ENCODE measurements around the gene MAML3.
A peak's percentile ranks its signal among the peaks of the same experiment; 100 is the strongest.

The MAML3 gene

DNA sequence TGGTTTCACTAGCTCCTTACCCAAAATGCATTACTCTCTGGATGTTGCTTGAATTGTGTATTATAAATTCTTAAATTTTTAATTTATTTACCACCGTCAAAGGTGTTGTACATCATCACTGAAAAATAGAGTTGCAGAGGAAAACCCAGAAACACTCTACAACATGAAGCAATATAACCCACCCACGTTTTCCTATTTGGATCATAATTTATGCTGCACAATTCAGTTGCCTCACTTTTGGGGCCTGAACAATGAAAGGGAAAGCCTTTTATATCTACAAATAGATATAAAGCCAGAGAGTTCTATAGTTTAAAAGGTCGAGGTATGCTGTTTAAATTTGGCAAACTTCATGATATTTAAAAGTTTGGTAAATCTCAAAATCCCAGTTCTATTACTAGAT is 372.9 kb downstream of the MAML3 start:
- no peaks in the 10 kb centered on the region for H3K9me3 ChIP-seq (ENCODE audit: control insufficient read depth in 2 of 2, low read length in 2 of 2)
- H3K4me3 ChIP-seq (ENCODE audit: low read length in 2 of 2) = no peak overlapping the region

DNA sequence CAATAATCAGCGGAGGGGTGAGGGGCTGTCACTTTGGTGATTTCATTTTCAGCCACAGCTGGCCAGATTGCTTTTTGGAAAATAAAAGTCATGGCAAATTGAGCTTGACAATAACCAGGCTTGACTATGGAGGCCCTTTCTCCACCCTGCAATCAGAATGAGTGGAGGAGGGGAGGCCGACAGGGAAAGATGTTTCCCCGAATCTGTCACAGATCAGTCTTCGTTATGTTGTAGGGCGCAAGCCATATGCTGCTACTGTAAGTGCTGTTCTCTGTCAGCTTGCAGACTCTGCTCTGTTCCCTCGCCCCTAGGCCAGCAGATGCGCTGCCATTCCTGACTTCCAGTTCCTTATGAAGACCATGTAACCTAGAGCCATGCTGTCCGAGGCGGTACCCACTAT is 374.3 kb downstream of the MAML3 start:
- Histone ChIP-seq H3K4me3 (ENCODE audit: low read length in 2 of 2) (no peak overlapping the region), H3K36me3 (ENCODE audit: control insufficient read depth in 2 of 2, insufficient read depth in 2 of 2, low read length in 2 of 2) (no peaks in the 10 kb centered on the region)

More for the DNA sequence above, 372.9 kb downstream of the MAML3 start:
- Histone ChIP-seq H3K9ac (ENCODE audit: low read depth in 1 of 2, low read length in 2 of 2) (no peak overlapping the region), H3K4me1 (ENCODE audit: control insufficient read depth in 2 of 2, insufficient read depth in 2 of 2, low read length in 2 of 2) (peaks cover 2 to 5% of the 10 kb centered on the region in 2 donors), H3K27ac (ENCODE audit: low read depth in 2 of 2, low read length in 2 of 2) (no peak overlapping the region), H3K27me3 (ENCODE audit: control insufficient read depth in 2 of 2, insufficient read depth in 2 of 2, low read length in 2 of 2) (no peaks in the 10 kb centered on the region), H3K36me3 (ENCODE audit: control insufficient read depth in 2 of 2, insufficient read depth in 2 of 2, low read length in 2 of 2) (no peaks in the 10 kb centered on the region)

DNA sequence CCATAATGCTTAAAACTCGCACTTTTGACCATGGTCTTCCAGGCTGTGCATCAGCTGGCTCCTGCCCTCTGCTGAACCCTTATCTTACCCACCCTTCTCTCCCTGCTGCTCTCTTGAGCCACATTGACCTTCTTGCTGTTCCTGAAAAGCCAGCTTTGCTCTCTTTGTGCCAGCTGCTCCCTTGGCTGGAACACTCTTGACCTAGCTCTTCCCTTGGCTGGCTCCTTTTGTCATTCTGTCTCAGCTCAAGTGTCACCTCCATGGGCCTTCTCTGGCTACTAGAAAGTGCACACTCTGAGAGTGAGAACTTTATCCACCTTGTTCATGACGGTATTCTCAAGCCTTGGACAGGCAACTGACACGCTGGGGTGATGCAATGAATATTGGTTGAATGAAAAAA is 376.2 kb downstream of the MAML3 start:
- Histone ChIP-seq H3K27ac (ENCODE audit: low read depth in 2 of 2, low read length in 2 of 2) (no peak overlapping the region), H3K4me3 (ENCODE audit: low read length in 2 of 2) (no peak overlapping the region), H3K36me3 (ENCODE audit: control insufficient read depth in 2 of 2, insufficient read depth in 2 of 2, low read length in 2 of 2) (no peaks in the 10 kb centered on the region), H3K4me1 (ENCODE audit: control insufficient read depth in 2 of 2, insufficient read depth in 2 of 2, low read length in 2 of 2) (peaks cover 7 to 13% of the 10 kb centered on the region in 2 donors), H3K9me3 (ENCODE audit: control insufficient read depth in 2 of 2, low read length in 2 of 2) (no peaks in the 10 kb centered on the region), H3K27me3 (ENCODE audit: control insufficient read depth in 2 of 2, insufficient read depth in 2 of 2, low read length in 2 of 2) (no peaks in the 10 kb centered on the region), H3K9ac (ENCODE audit: low read depth in 1 of 2, low read length in 2 of 2) (no peak overlapping the region)

More for the DNA sequence above, 374.3 kb downstream of the MAML3 start:
- Histone ChIP-seq H3K4me1 (ENCODE audit: control insufficient read depth in 2 of 2, insufficient read depth in 2 of 2, low read length in 2 of 2) (peaks cover 7 to 13% of the 10 kb centered on the region in 2 donors), H3K9me3 (ENCODE audit: control insufficient read depth in 2 of 2, low read length in 2 of 2) (no peaks in the 10 kb centered on the region), H3K27me3 (ENCODE audit: control insufficient read depth in 2 of 2, insufficient read depth in 2 of 2, low read length in 2 of 2) (no peaks in the 10 kb centered on the region), H3K9ac (ENCODE audit: low read depth in 1 of 2, low read length in 2 of 2) (no peak overlapping the region), H3K27ac (ENCODE audit: low read depth in 2 of 2, low read length in 2 of 2) (no peak overlapping the region)

DNA sequence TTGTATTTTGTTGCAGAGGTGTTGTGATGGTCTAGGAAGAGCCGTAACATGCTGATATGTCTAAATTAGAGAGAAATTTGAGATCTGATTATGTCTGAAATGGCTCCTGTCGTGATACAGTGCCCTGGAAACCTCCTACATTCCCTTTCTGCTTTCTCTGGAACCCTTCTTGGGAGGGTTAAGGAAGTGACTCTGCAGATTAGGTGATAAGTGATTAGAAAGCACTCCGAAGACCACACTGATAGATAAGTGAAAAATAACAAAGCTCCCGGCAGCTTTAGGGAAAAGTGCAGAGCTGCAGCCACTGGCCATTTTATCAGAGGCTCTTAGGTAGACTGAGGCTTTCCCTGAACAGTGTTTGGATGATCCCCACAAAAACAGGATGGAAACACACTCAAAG is 377.7 kb downstream of the MAML3 start:
- no peak overlapping the region for H3K9ac ChIP-seq (ENCODE audit: low read depth in 1 of 2, low read length in 2 of 2)
- H3K27ac ChIP-seq (ENCODE audit: low read depth in 2 of 2, low read length in 2 of 2) = no peak overlapping the region
- H3K36me3 ChIP-seq (ENCODE audit: control insufficient read depth in 2 of 2, insufficient read depth in 2 of 2, low read length in 2 of 2) = no peaks in the 10 kb centered on the region
- peaks cover 7 to 13% of the 10 kb centered on the region in 2 donors for H3K4me1 ChIP-seq (ENCODE audit: control insufficient read depth in 2 of 2, insufficient read depth in 2 of 2, low read length in 2 of 2)
- H3K9me3 ChIP-seq (ENCODE audit: control insufficient read depth in 2 of 2, low read length in 2 of 2) = no peaks in the 10 kb centered on the region
- no peak overlapping the region for H3K4me3 ChIP-seq (ENCODE audit: low read length in 2 of 2)
- H3K27me3 ChIP-seq (ENCODE audit: control insufficient read depth in 2 of 2, insufficient read depth in 2 of 2, low read length in 2 of 2) = no peaks in the 10 kb centered on the region

DNA sequence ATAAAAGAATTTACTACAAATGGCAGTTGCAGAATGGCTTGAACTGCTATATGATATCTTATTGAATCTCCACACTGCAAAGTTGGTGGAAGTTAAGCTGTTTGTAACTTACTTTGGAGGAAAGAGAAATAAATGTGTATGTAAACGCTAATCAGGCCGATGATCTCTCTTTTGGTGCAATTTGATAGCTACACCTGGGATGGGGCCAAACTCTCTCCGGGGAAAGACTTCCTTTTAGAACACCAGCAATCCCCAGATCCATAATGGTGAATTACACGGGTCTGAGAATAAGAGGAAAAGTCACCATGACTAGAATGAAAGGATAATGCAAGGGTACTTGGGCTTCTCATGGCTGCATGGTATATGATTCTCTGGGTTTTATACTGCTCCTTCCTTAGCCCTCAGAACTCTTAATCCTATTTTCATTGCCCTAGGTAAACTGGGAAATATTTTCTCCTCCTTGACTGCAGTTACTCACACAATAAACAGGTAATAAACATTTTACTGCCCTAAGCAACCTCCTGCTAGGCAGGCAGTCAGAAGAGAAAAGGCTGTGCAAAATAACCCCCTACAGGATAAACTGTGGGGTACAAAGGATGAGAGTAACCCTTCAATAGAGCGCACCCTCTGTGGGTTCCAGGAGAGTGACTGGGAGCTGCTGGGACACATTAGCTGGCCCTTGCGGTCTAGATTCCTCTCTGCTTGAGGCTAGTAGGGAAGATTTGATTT is 379.1 kb downstream of the MAML3 start:
- Histone ChIP-seq H3K36me3 (ENCODE audit: control insufficient read depth in 2 of 2, insufficient read depth in 2 of 2, low read length in 2 of 2) (no peaks in the 10 kb centered on the region), H3K27ac (ENCODE audit: low read depth in 2 of 2, low read length in 2 of 2) (peak overlapping the region in 1 of 2 donors; percentile 24), H3K4me1 (ENCODE audit: control insufficient read depth in 2 of 2, insufficient read depth in 2 of 2, low read length in 2 of 2) (peaks cover 7 to 13% of the 10 kb centered on the region in 2 donors), H3K27me3 (ENCODE audit: control insufficient read depth in 2 of 2, insufficient read depth in 2 of 2, low read length in 2 of 2) (no peaks in the 10 kb centered on the region), H3K9me3 (ENCODE audit: control insufficient read depth in 2 of 2, low read length in 2 of 2) (no peaks in the 10 kb centered on the region), H3K9ac (ENCODE audit: low read depth in 1 of 2, low read length in 2 of 2) (no peak overlapping the region), H3K4me3 (ENCODE audit: low read length in 2 of 2) (no peak overlapping the region)

DNA sequence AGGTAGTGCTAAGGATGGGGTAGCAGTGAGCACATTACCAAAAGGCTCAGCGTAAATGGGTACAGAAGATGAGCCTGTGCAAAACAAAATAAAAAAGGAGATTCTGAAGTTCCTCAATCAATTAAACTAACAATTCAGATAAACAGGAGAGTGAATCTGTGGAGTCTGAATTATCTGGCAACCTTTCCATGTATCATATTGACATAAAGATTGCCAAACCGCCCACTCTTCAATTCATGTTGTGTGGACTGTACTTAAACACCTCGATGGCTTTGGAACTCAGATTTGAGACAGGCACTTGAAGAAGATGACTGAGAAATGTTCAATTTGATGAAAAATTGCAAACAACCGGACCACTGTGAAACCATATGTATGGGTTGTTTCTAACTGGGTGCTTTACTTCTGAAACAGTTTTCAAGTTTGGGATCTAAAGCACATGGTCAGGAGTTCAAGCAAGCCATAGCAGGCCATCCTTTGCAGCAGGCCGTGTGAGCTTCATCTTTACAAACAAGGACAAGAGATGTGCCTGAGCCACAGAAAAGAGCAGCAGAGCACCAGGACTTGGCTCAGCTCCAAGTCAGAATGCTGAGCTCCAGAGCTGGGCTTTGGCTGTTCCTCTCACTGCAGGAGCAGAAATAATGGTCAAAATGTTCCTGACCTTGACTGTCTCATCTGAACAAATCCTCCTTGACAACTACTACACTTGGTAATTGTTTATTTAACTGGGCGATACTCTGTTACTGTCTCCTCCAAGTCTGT is 380.2 kb downstream of the MAML3 start:
- H3K27me3 ChIP-seq (ENCODE audit: control insufficient read depth in 2 of 2, insufficient read depth in 2 of 2, low read length in 2 of 2) = no peaks in the 10 kb centered on the region
- no peaks in the 10 kb centered on the region for H3K9me3 ChIP-seq (ENCODE audit: control insufficient read depth in 2 of 2, low read length in 2 of 2)
- no peak overlapping the region for H3K4me3 ChIP-seq (ENCODE audit: low read length in 2 of 2)
- H3K9ac ChIP-seq (ENCODE audit: low read depth in 1 of 2, low read length in 2 of 2) = no peak overlapping the region
- peaks cover 7 to 19% of the 10 kb centered on the region in 2 donors for H3K4me1 ChIP-seq (ENCODE audit: control insufficient read depth in 2 of 2, insufficient read depth in 2 of 2, low read length in 2 of 2)
- H3K27ac ChIP-seq (ENCODE audit: low read depth in 2 of 2, low read length in 2 of 2) = no peak overlapping the region
- no peaks in the 10 kb centered on the region for H3K36me3 ChIP-seq (ENCODE audit: control insufficient read depth in 2 of 2, insufficient read depth in 2 of 2, low read length in 2 of 2)

DNA sequence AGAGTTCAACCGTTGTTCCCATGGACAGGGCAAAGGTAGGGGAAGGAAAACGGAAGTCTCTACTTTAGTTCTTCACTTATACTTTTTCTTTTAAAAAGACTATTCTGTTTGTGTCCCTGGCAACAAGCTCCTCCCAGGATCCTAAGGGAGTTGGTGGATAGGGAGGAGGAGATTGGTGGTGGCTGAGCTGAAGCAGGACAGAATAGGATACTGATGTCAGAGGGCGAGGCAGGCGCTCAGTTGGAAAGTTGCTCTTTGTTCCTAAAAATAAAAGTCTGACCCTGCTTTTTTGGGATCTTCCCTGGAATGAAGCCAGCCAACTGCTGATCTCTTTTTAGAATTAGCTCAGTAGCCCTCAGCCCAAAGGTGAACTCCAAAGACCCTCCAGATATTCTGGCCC is 383.6 kb downstream of the MAML3 start:
- Histone ChIP-seq H3K27ac (ENCODE audit: low read depth in 2 of 2, low read length in 2 of 2) (no peak overlapping the region), H3K4me3 (ENCODE audit: low read length in 2 of 2) (no peak overlapping the region), H3K27me3 (ENCODE audit: control insufficient read depth in 2 of 2, insufficient read depth in 2 of 2, low read length in 2 of 2) (no peaks in the 10 kb centered on the region), H3K4me1 (ENCODE audit: control insufficient read depth in 2 of 2, insufficient read depth in 2 of 2, low read length in 2 of 2) (peaks cover 1 to 10% of the 10 kb centered on the region in 2 donors), H3K9ac (ENCODE audit: low read depth in 1 of 2, low read length in 2 of 2) (no peak overlapping the region), H3K9me3 (ENCODE audit: control insufficient read depth in 2 of 2, low read length in 2 of 2) (no peaks in the 10 kb centered on the region), H3K36me3 (ENCODE audit: control insufficient read depth in 2 of 2, insufficient read depth in 2 of 2, low read length in 2 of 2) (no peaks in the 10 kb centered on the region)

DNA sequence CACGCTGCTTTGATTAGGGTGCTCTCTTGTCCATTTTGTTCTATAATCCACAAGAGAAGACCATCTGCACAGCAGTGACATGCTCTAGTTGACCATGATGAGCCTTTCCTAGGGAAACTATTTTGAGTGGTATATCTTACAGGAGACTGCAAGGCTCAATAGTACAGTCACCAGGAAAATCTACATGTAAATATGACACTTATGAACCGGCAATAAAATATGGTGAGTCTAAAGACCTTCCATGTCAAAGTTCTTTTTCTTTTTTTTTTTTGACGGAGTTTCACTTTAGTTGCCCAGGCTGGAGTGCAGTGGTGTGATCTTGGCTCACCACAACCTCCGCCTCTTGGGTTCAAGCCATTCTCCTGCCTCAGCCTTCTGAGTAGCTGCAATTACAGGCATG is 384.6 kb downstream of the MAML3 start:
- Histone ChIP-seq H3K36me3 (ENCODE audit: control insufficient read depth in 2 of 2, insufficient read depth in 2 of 2, low read length in 2 of 2) (no peaks in the 10 kb centered on the region), H3K27ac (ENCODE audit: low read depth in 2 of 2, low read length in 2 of 2) (no peak overlapping the region), H3K27me3 (ENCODE audit: control insufficient read depth in 2 of 2, insufficient read depth in 2 of 2, low read length in 2 of 2) (no peaks in the 10 kb centered on the region), H3K4me1 (ENCODE audit: control insufficient read depth in 2 of 2, insufficient read depth in 2 of 2, low read length in 2 of 2) (peaks cover 0 to 8% of the 10 kb centered on the region in 2 donors), H3K4me3 (ENCODE audit: low read length in 2 of 2) (no peak overlapping the region), H3K9ac (ENCODE audit: low read depth in 1 of 2, low read length in 2 of 2) (no peak overlapping the region), H3K9me3 (ENCODE audit: control insufficient read depth in 2 of 2, low read length in 2 of 2) (no peaks in the 10 kb centered on the region)

DNA sequence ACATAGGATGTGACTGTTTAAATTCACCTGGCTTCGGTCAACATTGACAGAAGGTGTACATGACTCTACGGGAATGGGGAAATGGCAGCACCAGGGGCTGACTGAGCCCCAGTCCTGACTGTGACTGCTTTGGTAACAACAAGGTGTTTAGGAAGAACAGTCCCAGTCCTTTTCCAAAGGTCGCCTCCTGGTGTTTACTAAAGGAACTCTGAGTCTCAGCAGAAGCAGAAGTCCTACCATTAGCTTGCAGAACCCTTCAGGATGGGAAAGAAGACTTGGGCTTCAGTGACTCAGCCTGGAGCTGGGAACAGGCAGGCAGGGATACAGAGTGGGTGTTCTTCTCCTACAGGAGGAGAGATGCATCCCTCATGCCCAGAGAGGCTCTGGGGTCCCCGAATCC is 385.1 kb downstream of the MAML3 start:
- H3K9ac ChIP-seq (ENCODE audit: low read depth in 1 of 2, low read length in 2 of 2) = no peak overlapping the region
- H3K27ac ChIP-seq (ENCODE audit: low read depth in 2 of 2, low read length in 2 of 2) = no peak overlapping the region
- no peaks in the 10 kb centered on the region for H3K36me3 ChIP-seq (ENCODE audit: control insufficient read depth in 2 of 2, insufficient read depth in 2 of 2, low read length in 2 of 2)

DNA sequence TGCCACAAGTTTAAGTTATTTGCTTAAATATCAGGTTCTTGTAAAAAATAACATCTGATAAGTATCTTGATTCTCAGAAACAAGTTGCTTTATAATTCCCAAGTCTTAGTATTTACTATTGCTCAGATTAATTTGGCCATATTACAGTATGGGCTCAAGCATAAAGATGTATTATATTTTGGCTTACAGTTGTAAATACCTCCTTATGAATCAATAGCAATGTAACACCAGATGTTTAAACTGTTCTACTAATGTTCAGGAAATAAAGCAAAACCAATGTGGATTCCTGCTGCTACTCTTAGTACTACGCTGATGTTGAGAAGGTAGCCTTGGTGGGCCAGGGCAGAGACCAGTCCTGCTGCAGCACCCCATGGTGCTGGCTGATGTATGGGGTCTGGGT is 385.6 kb downstream of the MAML3 start:
- Histone ChIP-seq H3K4me1 (ENCODE audit: control insufficient read depth in 2 of 2, insufficient read depth in 2 of 2, low read length in 2 of 2) (peaks cover 0 to 14% of the 10 kb centered on the region in 2 donors), H3K9me3 (ENCODE audit: control insufficient read depth in 2 of 2, low read length in 2 of 2) (no peaks in the 10 kb centered on the region), H3K9ac (ENCODE audit: low read depth in 1 of 2, low read length in 2 of 2) (no peak overlapping the region)

More for the DNA sequence above, 385.1 kb downstream of the MAML3 start:
- peaks cover 0 to 11% of the 10 kb centered on the region in 2 donors for H3K4me1 ChIP-seq (ENCODE audit: control insufficient read depth in 2 of 2, insufficient read depth in 2 of 2, low read length in 2 of 2)
- H3K9me3 ChIP-seq (ENCODE audit: control insufficient read depth in 2 of 2, low read length in 2 of 2) = no peaks in the 10 kb centered on the region
- H3K27me3 ChIP-seq (ENCODE audit: control insufficient read depth in 2 of 2, insufficient read depth in 2 of 2, low read length in 2 of 2) = no peaks in the 10 kb centered on the region
- no peak overlapping the region for H3K4me3 ChIP-seq (ENCODE audit: low read length in 2 of 2)

More for the DNA sequence above, 385.6 kb downstream of the MAML3 start:
- no peak overlapping the region for H3K27ac ChIP-seq (ENCODE audit: low read depth in 2 of 2, low read length in 2 of 2)
- no peaks in the 10 kb centered on the region for H3K27me3 ChIP-seq (ENCODE audit: control insufficient read depth in 2 of 2, insufficient read depth in 2 of 2, low read length in 2 of 2)
- H3K4me3 ChIP-seq (ENCODE audit: low read length in 2 of 2) = no peak overlapping the region
- no peaks in the 10 kb centered on the region for H3K36me3 ChIP-seq (ENCODE audit: control insufficient read depth in 2 of 2, insufficient read depth in 2 of 2, low read length in 2 of 2)
